ENCODE measurements around the gene KDM4E. TPM values are rescaled to one million over a fixed set of nuclear protein-coding genes. Genes with fewer than 3 reads are reported as not detected.

KDM4E gene
- total RNA-seq, 1 donor from 2014 or later, result not detected

DNA sequence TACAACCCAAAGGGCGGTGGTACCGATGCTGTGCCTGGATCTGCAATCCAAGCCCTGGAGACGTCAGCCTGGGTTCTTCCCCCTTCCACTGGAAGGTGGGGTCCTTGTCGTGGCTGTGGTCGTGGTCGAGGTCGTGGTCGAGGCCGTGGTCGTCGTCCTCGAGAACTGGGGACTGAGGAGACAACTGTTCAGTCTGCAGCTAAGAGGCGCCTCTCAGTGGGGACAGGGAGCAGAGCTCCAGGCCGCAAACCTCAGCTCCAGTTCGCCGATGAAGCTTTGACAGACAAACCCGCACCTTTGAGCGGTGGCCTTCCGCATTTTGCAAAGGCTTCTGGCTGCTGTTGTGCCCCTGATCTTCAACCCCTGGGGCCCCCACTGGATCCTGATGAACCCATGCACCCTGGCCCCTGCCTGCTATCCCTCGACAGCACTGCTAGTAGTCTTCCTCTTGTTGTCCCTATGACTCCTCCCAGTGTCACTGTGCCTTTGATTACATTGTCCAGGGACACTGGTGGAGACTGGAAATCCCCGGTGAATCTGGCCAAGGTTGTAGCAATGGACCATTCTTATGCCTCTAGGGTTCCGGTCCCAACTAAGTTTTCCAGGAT, 25.6 kb downstream of the KDM4E start:
- Mint-ChIP-seq H3K27me3 (peaks cover 10% of the 10 kb centered on the region), H3K27ac (no peak overlapping the region), H3K36me3 (ENCODE audit: insufficient read depth) (no peaks in the 10 kb centered on the region), H3K9me3 (ENCODE audit: low read depth) (no peaks in the 10 kb centered on the region), H3K4me3 (ENCODE audit: low read depth) (no peak overlapping the region), H3K4me1 (ENCODE audit: low read depth) (no peaks in the 10 kb centered on the region)
- TF ChIP-seq, protein P1, sequence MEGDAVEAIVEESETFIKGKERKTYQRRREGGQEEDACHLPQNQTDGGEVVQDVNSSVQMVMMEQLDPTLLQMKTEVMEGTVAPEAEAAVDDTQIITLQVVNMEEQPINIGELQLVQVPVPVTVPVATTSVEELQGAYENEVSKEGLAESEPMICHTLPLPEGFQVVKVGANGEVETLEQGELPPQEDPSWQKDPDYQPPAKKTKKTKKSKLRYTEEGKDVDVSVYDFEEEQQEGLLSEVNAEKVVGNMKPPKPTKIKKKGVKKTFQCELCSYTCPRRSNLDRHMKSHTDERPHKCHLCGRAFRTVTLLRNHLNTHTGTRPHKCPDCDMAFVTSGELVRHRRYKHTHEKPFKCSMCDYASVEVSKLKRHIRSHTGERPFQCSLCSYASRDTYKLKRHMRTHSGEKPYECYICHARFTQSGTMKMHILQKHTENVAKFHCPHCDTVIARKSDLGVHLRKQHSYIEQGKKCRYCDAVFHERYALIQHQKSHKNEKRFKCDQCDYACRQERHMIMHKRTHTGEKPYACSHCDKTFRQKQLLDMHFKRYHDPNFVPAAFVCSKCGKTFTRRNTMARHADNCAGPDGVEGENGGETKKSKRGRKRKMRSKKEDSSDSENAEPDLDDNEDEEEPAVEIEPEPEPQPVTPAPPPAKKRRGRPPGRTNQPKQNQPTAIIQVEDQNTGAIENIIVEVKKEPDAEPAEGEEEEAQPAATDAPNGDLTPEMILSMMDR (IDR thresholded peaks at IDR 0.05; ENCODE audit: unreplicated experiment), result no peak
- DNase-seq (ENCODE audit: low spot score, unreplicated experiment), result no peak

DNA sequence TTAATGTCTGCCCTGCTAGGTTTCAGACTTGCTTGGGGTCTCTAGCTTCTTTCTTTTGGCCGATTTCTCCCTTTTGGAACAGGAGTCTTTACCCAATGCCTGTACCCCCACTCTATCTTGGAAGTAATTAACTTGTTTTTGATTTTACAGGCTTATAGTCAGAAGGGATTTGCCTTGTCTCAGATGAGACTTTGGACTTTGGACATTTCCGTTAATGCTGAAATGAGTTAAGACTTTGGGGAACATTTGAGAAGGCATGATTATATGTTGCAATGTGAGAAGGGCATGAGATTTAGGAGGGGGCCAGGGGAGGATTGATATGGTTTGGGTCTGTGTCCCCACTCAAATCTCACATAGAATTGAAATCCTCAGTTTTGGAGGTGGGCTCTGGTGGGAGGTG, 29.3 kb downstream of the KDM4E start:
- TF ChIP-seq, protein P1 (IDR thresholded peaks at IDR 0.05; ENCODE audit: unreplicated experiment), result no peak
- no peaks in the 10 kb centered on the region for H3K4me1 Mint-ChIP-seq (ENCODE audit: low read depth)
- no peak overlapping the region for H3K27ac Mint-ChIP-seq
- no peaks in the 10 kb centered on the region for H3K9me3 Mint-ChIP-seq (ENCODE audit: low read depth)
- DNase-seq (ENCODE audit: low spot score, unreplicated experiment), result no peak
- H3K27me3 Mint-ChIP-seq, result peaks cover 15% of the 10 kb centered on the region
- H3K36me3 Mint-ChIP-seq (ENCODE audit: insufficient read depth), result no peaks in the 10 kb centered on the region
- no peak overlapping the region for H3K4me3 Mint-ChIP-seq (ENCODE audit: low read depth)

DNA sequence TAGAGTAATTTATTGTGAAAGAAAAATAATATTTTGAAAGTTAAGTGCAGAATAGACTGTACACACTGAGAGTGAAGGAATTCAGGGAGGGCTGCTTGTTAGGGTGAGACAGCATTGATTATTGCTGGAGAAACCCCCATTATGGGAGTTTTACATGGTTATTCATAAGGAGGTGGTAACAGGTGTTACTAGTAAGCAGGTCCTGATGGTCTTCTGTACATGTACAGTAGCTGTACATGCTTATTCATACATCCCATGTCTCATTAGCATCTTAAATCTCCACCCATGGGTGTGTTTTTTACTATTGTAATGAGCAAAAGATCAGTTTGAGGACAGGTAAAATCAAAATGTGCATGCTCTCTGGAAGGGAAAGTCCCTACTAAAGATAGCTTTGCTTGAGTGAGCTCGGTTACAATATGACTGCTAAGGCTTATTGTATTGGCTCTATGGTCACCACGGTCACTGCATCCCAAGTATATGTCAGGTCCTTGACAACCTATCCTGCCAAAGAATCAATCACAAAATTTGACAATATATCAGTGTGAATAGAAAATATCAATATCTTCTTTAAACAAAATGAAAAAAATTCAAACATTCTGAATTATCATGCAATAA, 30.3 kb downstream of the KDM4E start:
- TF ChIP-seq, protein P1 (IDR thresholded peaks at IDR 0.05; ENCODE audit: unreplicated experiment), result no peak
- DNase-seq (ENCODE audit: low spot score, unreplicated experiment), result no peak
- Mint-ChIP-seq H3K27ac (no peak overlapping the region), H3K36me3 (ENCODE audit: insufficient read depth) (no peaks in the 10 kb centered on the region), H3K4me1 (ENCODE audit: low read depth) (no peaks in the 10 kb centered on the region), H3K9me3 (ENCODE audit: low read depth) (no peaks in the 10 kb centered on the region), H3K4me3 (ENCODE audit: low read depth) (no peak overlapping the region), H3K27me3 (peaks cover 17% of the 10 kb centered on the region)

DNA sequence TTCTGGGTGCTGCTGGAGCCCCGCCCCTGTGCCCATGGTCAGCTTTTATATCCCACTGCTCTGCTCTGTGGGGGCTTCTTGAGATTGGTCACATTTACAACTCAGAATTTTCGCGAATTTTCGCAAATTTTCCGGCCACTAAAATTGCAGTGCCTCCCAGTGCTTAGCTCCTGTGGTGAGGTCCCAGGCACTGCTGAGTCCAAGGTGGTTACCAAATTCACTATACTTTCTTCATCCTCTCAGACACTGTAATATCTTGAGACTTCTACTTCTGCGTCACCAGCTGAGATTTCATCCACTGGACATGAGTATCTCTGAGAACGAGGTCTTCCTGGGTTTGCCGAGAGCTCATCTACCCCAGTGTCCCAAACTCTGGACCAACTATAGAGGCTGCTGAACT, 32.9 kb downstream of the KDM4E start:
- Mint-ChIP-seq H3K27me3 (peaks cover 28% of the 10 kb centered on the region), H3K4me3 (ENCODE audit: low read depth) (no peak overlapping the region), H3K27ac (no peak overlapping the region), H3K9me3 (ENCODE audit: low read depth) (no peaks in the 10 kb centered on the region), H3K36me3 (ENCODE audit: insufficient read depth) (no peaks in the 10 kb centered on the region), H3K4me1 (ENCODE audit: low read depth) (no peaks in the 10 kb centered on the region)
- DNase-seq (ENCODE audit: low spot score, unreplicated experiment), result no peak
- TF ChIP-seq, protein P1 (IDR thresholded peaks at IDR 0.05; ENCODE audit: unreplicated experiment), result no peak

DNA sequence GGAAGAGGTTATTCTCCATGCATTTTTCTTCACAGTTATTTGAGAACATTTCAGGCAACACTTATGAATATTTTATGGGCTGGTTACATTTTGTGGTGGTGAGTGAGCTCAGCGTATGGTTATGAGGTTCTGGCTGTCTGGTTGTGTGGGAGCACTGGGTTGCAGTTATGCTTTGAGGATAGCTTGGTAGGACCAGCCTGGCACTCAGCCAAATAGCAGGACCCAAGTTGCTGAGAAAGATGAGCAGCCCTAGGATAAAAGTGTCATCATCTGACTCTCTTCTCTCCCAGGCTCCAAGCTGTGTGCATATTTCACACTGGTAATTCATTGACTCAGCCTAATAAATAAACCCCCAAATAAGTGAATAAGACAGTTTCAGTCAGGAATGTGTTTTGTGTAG, 33.6 kb downstream of the KDM4E start:
- Mint-ChIP-seq H3K9me3 (ENCODE audit: low read depth) (no peaks in the 10 kb centered on the region), H3K36me3 (ENCODE audit: insufficient read depth) (no peaks in the 10 kb centered on the region), H3K27ac (no peak overlapping the region), H3K4me3 (ENCODE audit: low read depth) (no peak overlapping the region), H3K27me3 (peaks cover 29% of the 10 kb centered on the region), H3K4me1 (ENCODE audit: low read depth) (no peaks in the 10 kb centered on the region)
- TF ChIP-seq, protein P1 (IDR thresholded peaks at IDR 0.05; ENCODE audit: unreplicated experiment), result no peak
- DNase-seq (ENCODE audit: low spot score, unreplicated experiment), result no peak

All from progenitor cell of endocrine pancreas (in vitro differentiated cells).